IgD-negative memory B cell (primary cell): Measurements from ENCODE around the gene HBD. TPM values are rescaled to one million over a fixed set of nuclear protein-coding genes. Genes with fewer than 3 reads are reported as not detected.
"Not testable (repeated sequence)": the region's sequence is repeated elsewhere in the genome, so short reads cannot be mapped to it uniquely, and the experiment has no call there.

Source experiments
- H3K27ac Mint-ChIP-seq, 3 donors: one replicate each; pipeline ENCODE4 v1.8.0; 2020 to 2022; ENCODE audit warnings: mild to moderate bottlenecking in 3 of 3, mixed read lengths in 3 of 3, moderate library complexity in 1 of 3
- H3K27me3 Mint-ChIP-seq: one replicate; pipeline ENCODE4 v1.8.0; 2021; ENCODE audit warnings: mixed read lengths
- H3K36me3 Mint-ChIP-seq: one replicate; pipeline ENCODE4 v1.8.0; 2020; ENCODE audit warnings: mild to moderate bottlenecking, mixed read lengths
- H3K4me1 Mint-ChIP-seq, 3 donors: one replicate each; pipeline ENCODE4 v1.8.0; 2020 to 2022; ENCODE audit warnings: mixed read lengths in 3 of 3, mild to moderate bottlenecking in 1 of 3
- H3K4me3 Mint-ChIP-seq, 4 donors: one replicate each; pipeline ENCODE4 v1.8.0; 2020 to 2022; ENCODE audit warnings: mild to moderate bottlenecking in 4 of 4, mixed read lengths in 4 of 4, moderate library complexity in 3 of 4
- H3K9me3 Mint-ChIP-seq, 3 donors: one replicate each; pipeline ENCODE4 v1.8.0; 2020 to 2021; ENCODE audit warnings: mixed read lengths in 3 of 3, mild to moderate bottlenecking in 1 of 3
- polyA plus RNA-seq: library from polyadenylated mRNA; unstranded; fragments of 300-500 nt; fragmentation: Illumina TruSeq; gene quantifications from one replicate; pipeline ENCODE4 v1.2.3, GENCODE V29; 2021

Gene HBD
- polyA plus RNA-seq, 1 donor from 2014 or later, result not detected

DNA sequence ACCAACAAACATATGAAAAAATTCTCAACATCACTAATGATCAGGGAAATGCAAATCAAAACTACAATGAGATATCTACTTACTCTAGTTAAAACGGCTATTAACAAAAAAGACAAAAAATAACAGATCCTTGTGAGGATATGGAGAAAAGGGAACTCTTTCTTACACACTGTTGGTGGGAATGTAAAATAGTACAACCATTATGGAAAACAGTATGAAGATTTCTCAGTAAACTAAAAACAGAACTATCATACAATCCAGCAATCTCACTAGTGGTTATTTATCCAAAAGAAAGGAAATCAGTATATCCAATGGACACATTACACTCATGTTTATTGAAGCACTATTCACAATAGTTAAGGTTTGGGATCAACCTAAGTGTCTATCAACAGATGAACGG, 31.5 kb upstream of the HBD start:
- no peak overlapping the region for H3K4me3 Mint-ChIP-seq

GRCh38 chr11:5258543-5259262, 24.4 kb upstream of the HBD start:
- Mint-ChIP-seq H3K4me3 (no peak overlapping the region), H3K36me3 (no peaks in the 10 kb centered on the region), H3K27ac (no peak overlapping the region), H3K9me3 (peaks cover 2 to 7% (median 3%) of the 10 kb centered on the region in 3 donors), H3K27me3 (peaks cover 1% of the 10 kb centered on the region), H3K4me1 (no peaks in the 10 kb centered on the region)

More for the DNA sequence above, 31.5 kb upstream of the HBD start:
- H3K9me3 Mint-ChIP-seq, result peaks cover 0 to 5% (median 3%) of the 10 kb centered on the region in 3 donors
- no peaks in the 10 kb centered on the region for H3K27me3 Mint-ChIP-seq
- H3K4me1 Mint-ChIP-seq, result no peaks in the 10 kb centered on the region
- H3K36me3 Mint-ChIP-seq, result no peaks in the 10 kb centered on the region
- H3K27ac Mint-ChIP-seq, result no peak overlapping the region

- Mint-ChIP-seq H3K36me3 (no peaks in the 10 kb centered on the region), H3K4me1 (no peaks in the 10 kb centered on the region), H3K27me3 (peaks cover 1% of the 10 kb centered on the region), H3K27ac (no peak overlapping the region), H3K9me3 (peaks cover 2 to 7% (median 3%) of the 10 kb centered on the region in 3 donors), H3K4me3 (no peak overlapping the region)
Measured at GRCh38 chr11:5257296-5257695, 23.0 kb upstream of the HBD start.

- H3K27ac Mint-ChIP-seq, H3K36me3 Mint-ChIP-seq, H3K27me3 Mint-ChIP-seq, H3K9me3 Mint-ChIP-seq, H3K4me1 Mint-ChIP-seq: not testable (repeated sequence)
- peak within 1 kb of the TSS in 1 of 4 donors; percentile 26 for H3K4me3 Mint-ChIP-seq
Measured at GRCh38 chr11:5254646-5255413, 20.5 kb upstream of the HBD start, which contains the start of gene HBG2. TSS of gene HBG2 (minus strand) at chr11:5254781. CDS start at chr11:5254728, 53 bp downstream.

DNA sequence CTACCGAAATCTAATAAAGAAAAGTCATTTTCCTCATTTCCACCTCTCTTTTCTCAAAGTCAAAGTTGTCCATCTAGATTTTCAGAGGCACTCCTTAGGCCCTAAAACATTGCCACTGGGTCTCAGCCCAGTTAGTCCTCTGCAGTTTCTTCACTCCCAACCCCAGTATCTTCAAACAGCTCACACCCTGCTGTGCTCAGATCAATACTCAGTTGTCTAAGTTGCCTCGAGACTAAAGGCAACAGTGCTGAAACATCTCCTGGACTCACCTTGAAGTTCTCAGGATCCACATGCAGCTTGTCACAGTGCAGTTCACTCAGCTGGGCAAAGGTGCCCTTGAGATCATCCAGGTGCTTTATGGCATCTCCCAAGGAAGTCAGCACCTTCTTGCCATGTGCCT, 19.7 kb upstream of the HBD start:
- not testable (repeated sequence) for H3K36me3 Mint-ChIP-seq, H3K9me3 Mint-ChIP-seq, H3K27ac Mint-ChIP-seq, H3K4me1 Mint-ChIP-seq, H3K27me3 Mint-ChIP-seq, H3K4me3 Mint-ChIP-seq

DNA sequence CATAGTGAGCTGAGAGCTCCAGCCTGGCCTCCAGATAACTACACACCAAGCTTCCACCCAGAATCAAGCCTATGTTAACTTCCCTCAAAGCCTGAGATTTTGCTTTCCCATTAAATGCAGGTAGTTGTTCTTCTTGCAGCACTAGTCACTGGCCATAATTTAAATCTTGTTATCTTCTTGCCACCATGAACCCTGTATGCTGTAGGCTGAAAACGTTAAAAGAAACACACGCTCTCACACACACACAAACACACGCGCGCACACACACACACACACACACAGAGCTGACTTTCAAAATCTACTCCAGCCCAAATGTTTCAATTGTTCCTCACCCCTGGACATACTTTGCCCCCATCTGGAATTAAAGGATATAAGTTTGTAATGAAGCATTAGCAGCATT, 19.2 kb upstream of the HBD start:
- not testable (repeated sequence) for H3K27ac Mint-ChIP-seq, H3K9me3 Mint-ChIP-seq, H3K27me3 Mint-ChIP-seq, H3K4me3 Mint-ChIP-seq, H3K4me1 Mint-ChIP-seq, H3K36me3 Mint-ChIP-seq

DNA sequence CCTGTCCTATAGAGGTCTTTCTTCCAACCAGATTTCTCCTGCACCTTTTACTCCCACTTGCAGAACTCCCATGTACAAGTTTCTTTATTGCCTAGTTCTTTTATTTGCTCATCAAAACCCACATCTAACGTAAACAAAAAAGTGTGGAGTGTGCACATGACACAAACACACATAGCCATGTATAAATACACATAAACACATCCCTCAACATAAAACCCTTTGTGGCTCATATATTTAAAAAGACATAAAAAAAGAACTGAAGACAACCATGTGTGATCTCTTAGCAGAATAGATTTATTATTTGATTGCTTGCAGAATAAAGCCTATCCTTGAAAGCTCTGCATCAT, 18.6 kb upstream of the HBD start:
- H3K4me3 Mint-ChIP-seq, result no peak overlapping the region
- H3K4me1 Mint-ChIP-seq, result no peaks in the 10 kb centered on the region
- H3K9me3 Mint-ChIP-seq, result no peaks in the 10 kb centered on the region
- no peak overlapping the region for H3K27ac Mint-ChIP-seq
- peaks cover 2% of the 10 kb centered on the region for H3K27me3 Mint-ChIP-seq
- no peaks in the 10 kb centered on the region for H3K36me3 Mint-ChIP-seq

- Mint-ChIP-seq H3K27ac (no peak overlapping the region), H3K9me3 (no peaks in the 10 kb centered on the region), H3K36me3 (no peaks in the 10 kb centered on the region), H3K4me1 (no peaks in the 10 kb centered on the region), H3K27me3 (peaks cover 1% of the 10 kb centered on the region), H3K4me3 (no peak overlapping the region)
Measured at GRCh38 chr11:5252192-5252918, 18.1 kb upstream of the HBD start.

DNA sequence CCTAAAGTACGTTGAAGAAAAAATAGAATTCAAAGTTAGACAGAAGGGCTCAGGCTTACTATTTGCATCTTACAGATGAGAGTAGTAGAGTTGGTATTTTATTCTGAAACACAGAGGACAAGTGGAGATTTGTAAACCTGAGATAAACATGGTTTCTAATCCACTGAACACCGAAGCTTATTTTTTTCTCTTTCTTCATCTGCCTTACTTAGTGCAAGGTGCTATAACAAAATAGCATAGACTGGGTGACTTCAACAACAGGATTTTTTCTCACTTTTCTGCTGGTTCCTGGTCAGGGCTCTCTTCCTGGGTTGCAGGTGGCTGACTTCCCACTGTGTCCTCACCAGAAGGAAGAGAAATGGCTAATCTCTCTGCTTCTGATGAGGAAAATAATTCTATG, 17.5 kb upstream of the HBD start:
- no peaks in the 10 kb centered on the region for H3K4me1 Mint-ChIP-seq

DNA sequence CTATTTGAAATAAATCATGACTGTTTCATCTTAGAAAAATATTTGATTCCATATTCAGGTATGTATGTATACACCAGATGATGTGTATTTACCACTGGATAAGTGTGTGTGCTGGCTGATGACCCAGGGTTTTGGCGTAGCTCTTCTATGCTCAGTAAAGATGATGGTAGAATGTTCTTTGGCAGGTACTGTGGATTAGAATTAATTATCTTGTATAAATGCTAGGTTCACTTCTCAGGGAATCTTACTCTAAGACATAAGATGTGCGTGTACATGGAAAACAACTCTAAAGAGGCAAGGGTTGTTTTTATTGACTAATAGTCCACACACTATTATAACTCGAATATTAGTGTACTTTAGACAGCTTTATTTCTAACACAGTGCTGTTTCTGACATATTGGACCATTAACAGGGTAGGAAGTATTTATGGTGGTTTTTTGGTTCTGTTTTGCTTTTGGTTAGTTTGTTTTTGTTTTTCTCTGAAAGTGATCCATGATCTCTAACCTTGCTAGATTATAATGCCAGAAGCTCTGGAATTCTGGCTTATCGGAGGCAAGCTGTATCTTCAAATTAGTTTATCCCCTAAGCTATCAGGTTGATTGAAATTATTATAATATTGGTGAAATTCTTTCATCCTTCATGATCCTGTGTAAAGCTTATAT, 16.4 kb upstream of the HBD start:
- Mint-ChIP-seq H3K27ac (peak overlapping the region in 1 of 3 donors; percentile 27), H3K9me3 (no peaks in the 10 kb centered on the region), H3K36me3 (peaks cover 1% of the 10 kb centered on the region), H3K27me3 (peaks cover 2% of the 10 kb centered on the region), H3K4me3 (no peak overlapping the region), H3K4me1 (no peaks in the 10 kb centered on the region)

More for the DNA sequence above, 17.5 kb upstream of the HBD start:
- Mint-ChIP-seq H3K27me3 (peaks cover 1% of the 10 kb centered on the region), H3K27ac (no peak overlapping the region), H3K36me3 (no peaks in the 10 kb centered on the region), H3K9me3 (no peaks in the 10 kb centered on the region), H3K4me3 (no peak overlapping the region)

GRCh38 chr11:5249807-5250396, 15.6 kb upstream of the HBD start, which contains the start of gene HBG1:
TSS of gene HBG1 (minus strand) at chr11:5249857. CDS start at chr11:5249804, 53 bp downstream.
- peak within 1 kb of the TSS in 1 of 3 donors; percentile 27 for H3K27ac Mint-ChIP-seq
- H3K9me3 Mint-ChIP-seq, H3K27me3 Mint-ChIP-seq, H3K4me3 Mint-ChIP-seq, H3K4me1 Mint-ChIP-seq, H3K36me3 Mint-ChIP-seq: not testable (repeated sequence)

GRCh38 chr11:5248498-5248897, 14.2 kb upstream of the HBD start:
- not testable (repeated sequence) for H3K27me3 Mint-ChIP-seq, H3K9me3 Mint-ChIP-seq, H3K27ac Mint-ChIP-seq, H3K36me3 Mint-ChIP-seq, H3K4me1 Mint-ChIP-seq, H3K4me3 Mint-ChIP-seq

- peaks cover 1% of the 10 kb centered on the region for H3K36me3 Mint-ChIP-seq
- H3K27ac Mint-ChIP-seq, result no peak overlapping the region
- peaks cover 8% of the 10 kb centered on the region for H3K27me3 Mint-ChIP-seq
- no peaks in the 10 kb centered on the region for H3K4me1 Mint-ChIP-seq
- no peak overlapping the region for H3K4me3 Mint-ChIP-seq
- H3K9me3 Mint-ChIP-seq, result no peaks in the 10 kb centered on the region
Measured at GRCh38 chr11:5247472-5248192, 13.3 kb upstream of the HBD start.

DNA sequence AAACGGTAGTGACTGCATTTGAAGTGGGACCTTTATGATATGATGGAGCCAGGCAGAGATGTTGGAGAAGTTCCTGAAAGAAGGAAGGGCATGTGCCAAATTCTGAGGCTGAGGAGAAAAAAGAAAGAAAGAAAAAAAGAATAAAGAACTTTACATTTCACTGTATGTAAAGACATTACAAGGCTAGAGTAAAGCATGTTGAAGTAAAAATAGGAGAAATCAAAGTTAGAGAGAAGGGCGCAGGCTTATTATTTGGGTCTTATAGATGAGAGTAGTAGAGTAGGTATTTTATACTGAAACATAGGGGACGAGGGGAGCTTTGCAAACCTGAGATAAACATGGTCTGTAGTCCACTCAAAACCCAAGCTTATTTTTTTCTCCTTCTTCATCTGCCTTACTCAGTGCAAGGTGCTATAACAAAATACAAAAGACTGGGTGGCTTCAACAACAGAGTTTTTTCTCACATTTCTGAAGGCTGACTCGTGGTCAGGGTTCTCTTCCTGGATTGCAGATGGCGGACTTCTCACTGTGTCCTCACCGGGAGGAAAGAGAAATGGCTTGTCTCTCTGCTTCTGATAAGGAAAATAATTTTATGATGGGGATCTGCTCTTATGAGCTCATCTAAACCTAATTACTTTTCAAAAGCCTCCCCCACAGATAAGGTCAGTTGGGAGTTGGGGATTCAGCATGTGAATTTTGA, 12.6 kb upstream of the HBD start:
- Mint-ChIP-seq H3K4me3 (no peak overlapping the region), H3K27me3 (peaks cover 8% of the 10 kb centered on the region), H3K27ac (no peak overlapping the region), H3K4me1 (no peaks in the 10 kb centered on the region), H3K36me3 (peaks cover 1% of the 10 kb centered on the region), H3K9me3 (no peaks in the 10 kb centered on the region)
